ENCODE measurements around the gene AZU1.

GRCh38 chr19:871446-872265 is 44.0 kb downstream of the AZU1 start:
- no peak for TF ChIP-seq CTCF (conservative IDR thresholded peaks at IDR 0.05; ENCODE audit: low read length)
- TF ChIP-seq EZH2phosphoT487 (IDR thresholded peaks at IDR 0.05; ENCODE audit: borderline replicate concordance): no peak

Data from Loucy (cell line).